GM10847 (cell line): ENCODE results near the gene CDCA4.

ENCODE experiments used
- POLR2A ChIP-seq: IDR thresholded peaks from 2 replicates; pipeline ENCODE4 v1.6.1; 2011; ENCODE audit not compliant: insufficient read length; ENCODE audit errors: extremely low read depth

The CDCA4 gene

DNA sequence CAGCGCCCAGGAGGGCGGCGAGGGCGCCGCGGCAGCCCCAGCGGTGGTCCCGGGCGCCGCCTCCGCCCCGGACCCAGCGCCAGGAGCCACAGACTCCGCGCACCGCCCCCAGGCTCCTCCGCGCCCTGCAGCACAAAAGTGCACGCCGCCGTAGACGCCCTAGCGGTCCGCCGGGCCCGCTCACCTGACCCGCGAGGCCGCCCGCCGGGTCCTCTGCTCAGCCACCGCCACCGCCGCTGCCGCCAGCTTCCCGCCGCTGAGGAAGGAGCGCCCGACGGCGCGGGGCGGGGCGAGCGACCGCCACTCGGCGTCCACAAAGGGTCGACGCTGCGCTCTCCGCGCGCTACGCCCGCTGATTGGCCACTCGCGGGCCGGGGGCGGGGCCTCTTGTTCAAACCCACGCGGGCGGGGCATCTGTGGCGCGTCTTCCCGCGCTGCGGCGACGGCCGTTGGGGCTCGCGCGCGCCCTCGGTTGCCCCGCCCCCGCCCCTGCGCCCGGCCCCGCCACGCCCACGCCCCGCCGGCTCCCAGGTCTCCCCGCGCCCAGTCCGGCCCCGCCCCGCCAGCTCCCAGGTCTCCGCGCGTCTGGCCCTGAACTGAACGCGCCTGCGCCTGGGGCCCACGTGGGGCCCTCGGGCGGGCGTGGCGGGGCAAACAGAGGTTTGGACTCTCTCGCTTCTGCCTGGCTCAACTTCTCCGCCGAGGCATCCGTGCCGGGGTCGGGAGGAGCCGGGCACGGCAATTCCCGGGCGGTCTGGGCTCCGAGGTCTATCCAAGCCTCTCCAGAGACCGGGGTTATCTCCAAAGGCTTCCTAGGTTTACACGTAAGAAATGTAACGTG, at the start of gene CDCA4:
TSS of gene CDCA4 (minus strand) at position 269 of the 841 bp plus-strand sequence. CDS start 9,154 bp downstream, outside the sequence.
- peak; percentile 81 for TF ChIP-seq POLR2A

DNA sequence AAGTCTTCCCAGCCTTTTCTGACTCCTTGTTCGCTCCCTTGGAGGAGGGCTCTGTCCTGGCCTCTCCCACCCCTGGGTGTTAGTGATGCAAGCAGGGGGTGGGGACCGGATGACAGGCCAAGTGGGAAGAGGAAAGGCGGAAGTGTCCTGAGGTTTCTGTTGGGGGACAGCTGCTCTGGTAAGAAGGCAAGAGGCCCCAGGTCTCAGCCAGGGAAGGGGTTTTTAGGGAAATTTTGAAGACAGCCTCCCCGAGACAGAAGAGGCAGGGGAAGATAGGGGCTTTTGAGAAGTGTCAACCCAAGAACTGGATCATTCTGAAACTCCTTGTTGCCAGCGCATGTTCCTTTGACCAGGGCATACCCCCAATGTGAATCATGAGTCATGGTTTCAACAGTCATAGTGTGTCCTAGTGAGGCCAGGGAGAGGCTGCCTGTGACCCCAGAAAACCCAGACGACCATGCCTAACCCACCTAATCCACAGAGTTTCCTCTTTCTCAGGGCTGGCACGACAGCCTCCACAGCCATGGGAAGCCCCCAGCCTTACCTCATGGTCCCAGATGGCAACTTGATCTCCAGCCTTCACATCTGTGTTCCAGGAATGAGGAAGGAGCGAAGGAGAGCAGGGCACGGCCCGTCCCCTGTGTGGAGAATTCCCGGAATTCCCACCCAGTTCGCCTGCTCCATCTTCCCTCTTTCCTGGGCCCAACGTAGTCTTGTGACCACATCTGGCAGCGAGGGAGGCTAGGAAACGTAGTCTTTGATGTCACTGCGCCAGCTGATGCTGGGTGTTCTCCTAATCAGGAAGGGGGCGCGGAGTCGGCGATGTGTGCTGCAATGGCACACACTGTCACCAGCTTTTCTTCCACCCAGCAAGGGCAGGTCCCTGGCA, 49.2 kb upstream of the CDCA4 start:
- peak; percentile 18 for TF ChIP-seq POLR2A

DNA sequence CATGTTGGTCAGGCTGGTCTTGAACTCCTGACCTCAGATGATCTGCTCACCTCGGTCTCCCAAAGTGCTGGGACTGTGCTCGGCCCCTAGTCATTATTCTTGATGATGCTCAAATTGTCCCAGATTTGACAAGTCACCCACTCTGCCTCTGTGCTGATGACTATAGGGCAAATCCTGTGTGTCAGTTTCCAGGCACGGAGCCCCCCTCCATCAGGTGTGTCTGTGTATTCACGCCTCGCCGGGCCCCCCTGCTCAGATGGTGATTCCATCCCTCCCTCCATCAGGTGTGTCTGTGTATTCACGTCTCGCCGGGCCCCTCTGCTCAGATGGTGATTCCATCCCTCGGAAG, 48.6 kb upstream of the CDCA4 start:
- no peak for TF ChIP-seq POLR2A

DNA sequence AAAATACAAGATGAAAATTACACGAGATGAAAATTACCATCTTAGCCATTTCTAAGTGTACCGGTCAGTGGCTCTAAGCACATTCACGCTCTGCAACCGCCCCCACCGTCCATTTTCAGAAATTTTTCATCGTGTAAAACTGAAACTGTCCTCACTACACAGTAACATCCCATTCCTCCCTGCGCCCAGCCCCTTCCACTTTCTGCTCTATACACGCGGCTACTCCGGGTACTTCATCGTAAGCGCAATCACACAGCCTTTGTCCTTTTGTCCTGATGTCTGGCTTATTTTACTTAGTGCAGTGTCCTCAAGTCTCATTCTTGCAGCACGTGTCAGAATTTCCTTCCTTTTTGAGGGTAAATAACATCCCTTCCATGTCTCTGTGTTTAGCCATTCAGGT, 47.9 kb upstream of the CDCA4 start:
- TF ChIP-seq POLR2A: no peak

DNA sequence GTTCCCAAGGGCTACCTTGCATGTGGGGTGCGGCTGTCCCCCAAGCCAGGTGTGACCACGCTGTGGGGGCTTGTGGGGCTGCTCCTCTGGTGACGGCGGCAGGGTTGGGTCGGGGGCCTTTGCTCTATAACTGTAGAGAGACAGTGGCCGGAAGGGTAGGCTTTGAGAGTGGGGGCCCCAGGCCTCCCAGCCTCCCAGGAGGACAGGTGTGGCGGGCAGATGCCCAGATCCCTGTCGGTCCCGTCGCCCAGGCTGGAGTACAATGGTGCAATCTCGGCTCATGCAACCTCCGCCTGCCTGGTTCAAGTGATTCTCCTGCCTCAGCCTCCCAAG, 47.1 kb upstream of the CDCA4 start:
- TF ChIP-seq POLR2A: no peak

DNA sequence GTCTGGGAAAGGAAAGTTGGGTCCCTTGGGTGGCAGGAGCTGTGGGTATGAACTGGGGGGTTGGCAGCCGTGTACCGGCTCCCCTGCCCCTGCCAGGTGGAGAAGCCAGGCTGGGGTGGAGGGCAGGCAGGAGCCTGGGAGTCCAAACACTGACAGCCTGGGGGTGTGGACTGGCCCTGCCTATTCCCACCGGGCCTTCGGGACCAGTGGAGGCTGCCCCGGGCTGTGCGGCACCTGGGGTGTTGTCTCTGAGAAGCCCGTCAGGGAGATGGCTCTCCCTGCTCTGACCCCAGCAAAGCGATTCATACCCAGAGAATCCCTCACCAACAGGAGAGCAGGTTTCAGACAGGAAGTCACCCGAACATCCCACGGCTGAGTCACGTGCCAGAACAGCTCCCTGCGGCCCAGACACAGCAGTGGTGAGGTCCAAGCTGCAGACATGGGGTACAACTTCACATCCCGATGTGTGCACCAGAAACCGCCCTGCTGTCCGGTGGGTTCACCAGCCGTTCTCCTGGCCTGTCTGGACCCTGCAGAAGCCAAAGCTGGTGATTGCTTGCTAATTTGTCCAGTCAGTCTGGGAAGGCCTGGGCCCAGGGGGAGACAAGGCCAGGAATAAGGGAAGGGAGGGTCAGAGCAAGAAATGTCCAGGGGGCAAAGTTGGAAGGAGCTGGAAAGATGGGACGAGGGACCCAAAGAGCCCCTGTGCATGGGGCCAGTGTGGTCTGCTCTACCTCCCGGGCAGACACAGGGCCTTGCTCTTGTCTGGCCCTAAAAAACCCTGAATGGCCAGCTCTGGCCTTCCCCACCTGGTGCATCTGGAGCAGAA, 46.5 kb upstream of the CDCA4 start:
- TF ChIP-seq POLR2A: peak; percentile 27

DNA sequence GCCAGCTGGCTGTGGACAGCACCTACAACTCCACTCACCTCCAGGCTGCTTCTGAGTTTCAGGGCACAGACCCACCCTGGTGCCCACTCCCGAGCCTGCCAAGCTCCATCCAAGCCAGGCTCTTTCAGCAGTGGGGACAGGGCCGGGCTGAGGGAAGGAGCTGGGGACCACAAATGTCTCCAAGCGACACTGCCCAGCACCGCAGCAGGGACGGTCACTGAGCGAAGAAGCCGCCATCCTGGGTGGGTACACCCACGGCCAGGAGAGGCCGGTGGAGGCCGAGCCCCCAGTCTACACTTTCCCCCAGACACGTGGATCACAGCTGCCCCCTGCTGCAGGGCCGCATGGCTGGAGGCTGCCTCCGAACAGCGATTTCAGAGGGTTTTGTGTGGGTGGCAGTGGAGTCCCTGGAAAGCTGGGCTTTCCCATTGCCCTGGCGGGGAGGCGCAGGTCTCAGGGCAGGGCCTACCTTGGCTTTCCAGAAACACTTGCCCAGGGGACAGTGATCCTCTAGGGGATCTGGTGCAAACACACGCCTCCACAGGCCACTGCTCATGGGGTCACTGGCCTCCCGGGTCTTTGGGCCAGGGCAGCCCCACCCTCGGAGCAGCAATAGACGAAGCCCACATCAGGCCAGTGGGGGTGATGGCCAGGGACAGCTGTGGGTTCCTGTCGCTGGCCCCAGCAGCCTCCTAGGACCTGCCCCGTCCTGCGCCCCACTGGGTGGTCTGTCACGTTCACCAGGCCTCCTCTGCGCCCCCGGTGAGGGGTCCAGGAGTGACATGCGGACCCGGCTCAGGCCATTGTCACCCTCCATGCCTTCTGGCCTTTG, 45.6 kb upstream of the CDCA4 start:
- TF ChIP-seq POLR2A: no peak

DNA sequence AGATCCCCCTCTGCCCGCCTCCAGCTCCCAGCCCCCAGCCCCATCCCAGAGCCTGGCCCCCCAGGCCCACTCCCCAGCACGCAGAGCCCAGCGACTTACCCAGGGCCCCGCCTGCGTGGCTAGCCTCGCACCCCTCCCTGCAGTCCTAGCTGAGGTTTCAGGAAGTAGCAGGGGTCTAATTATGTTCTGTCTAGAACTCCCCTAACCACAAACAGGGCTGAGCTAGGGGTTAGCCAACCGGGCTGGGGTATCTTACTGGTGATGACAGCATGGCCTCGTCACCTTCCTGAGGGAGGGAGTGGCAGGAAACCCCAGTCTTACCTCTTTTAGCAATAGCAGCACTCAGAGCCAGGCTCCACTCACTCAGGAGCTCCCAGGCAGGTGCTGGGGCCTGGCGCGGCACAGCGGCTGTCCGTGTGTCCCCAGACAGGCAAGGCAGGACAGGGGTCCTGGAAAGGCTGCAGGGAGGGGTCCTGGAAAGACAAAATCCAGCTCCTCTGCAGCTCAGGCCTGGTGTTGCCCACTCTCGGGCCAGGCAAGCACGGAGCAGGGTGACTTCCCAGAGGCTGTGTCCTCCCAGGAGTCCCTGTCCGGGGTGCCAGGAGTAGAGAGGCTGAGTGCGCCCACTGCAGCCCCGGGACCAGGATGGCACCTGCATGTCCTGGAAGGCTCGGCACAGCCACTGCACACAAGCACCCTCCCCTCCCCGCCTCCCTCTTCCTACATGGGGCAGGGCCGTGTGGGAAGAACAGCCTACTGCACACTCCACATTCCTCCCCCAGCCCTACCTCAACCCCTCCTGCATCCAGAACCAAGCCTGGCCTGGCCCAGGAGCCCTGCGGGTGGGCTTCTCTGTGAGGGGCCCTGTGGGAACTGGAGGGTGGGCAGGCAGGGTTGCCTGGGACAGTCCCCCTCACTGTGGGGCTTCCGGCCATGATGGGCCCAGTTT, 44.7 kb upstream of the CDCA4 start, which contains the start of gene GPR132:
TSS of gene GPR132 (minus strand) at position 151 of the 949 bp plus-strand sequence. CDS start 10,010 bp downstream, outside the sequence.
- TF ChIP-seq POLR2A: peak; percentile 92

DNA sequence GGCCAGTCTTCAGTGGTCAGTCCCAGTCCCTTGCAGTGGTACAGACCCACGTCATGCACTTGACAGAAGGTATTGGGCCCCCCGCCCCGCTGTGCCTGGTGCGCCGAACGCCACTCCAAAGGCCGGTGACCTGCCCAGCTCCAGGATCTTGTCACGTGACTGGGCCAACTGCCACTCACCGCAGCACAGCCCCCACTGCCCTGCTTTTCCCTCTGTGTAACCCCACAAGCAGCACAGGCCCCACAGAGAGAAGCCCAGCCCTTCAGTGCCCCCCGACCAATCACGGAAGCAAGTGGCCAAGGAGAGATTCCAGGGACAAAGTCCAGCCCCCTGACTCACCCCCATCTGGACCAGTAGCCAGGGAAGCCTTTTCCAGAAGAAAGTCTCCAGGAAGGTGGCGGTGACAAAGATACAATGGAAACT, 43.8 kb upstream of the CDCA4 start:
- TF ChIP-seq POLR2A: no peak

DNA sequence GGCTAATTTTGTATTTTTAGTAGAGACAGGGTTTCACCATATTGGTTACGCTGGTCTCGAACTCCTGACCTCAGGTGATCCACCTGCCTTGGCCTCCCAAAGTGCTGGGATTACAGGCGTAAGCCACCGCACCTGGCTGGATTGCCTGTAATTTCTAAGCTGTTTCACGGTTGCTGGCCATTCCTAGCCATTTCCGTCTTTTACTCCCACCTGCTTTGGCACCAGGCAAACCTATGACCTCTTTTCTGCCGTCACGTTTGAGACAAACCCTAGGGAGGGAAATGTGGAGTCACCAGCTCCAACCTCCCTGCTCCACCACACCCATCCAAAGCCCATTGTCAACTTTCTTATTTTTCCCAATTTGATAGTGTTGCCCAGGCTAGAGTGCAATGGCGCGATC, 43.1 kb upstream of the CDCA4 start:
- no peak for TF ChIP-seq POLR2A

DNA sequence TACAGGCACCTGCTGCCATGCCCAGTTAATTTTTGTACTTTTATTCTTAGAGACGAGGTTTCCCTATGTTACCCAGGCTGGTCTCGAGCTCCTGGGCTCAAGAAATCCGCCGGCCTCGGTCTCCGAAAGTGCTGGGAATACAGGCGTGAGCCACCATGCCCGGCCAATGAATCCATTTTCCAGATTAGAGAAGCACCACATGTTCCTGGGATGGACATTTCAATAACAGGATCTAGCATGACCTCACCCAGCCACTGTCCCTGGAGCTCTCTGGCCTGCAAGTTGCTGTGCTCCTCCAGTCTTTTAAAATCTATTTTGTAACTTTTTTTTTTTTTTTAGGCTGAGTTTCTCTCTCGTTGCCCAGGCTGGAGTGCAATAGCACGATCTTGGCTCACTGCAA, 42.2 kb upstream of the CDCA4 start:
- TF ChIP-seq POLR2A: no peak

DNA sequence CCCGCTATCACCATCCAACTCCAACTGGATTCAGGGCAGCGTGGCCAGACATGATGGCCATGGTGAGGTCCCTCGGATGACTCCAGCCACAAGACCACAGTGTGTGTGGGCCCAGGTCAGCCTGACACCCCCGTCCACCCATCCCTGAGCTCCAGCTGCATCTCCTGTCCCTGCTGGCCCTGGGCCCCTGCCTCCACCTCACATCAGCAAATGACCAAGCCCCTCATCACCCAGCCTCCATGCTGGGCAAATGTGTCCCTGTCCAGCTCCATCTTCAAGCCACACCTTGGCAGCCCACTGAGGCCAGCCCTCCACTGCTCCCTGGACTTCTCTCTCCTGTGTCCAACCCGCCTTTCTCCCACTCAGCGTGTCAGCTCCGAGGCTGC, 41.2 kb upstream of the CDCA4 start:
- TF ChIP-seq POLR2A: no peak

DNA sequence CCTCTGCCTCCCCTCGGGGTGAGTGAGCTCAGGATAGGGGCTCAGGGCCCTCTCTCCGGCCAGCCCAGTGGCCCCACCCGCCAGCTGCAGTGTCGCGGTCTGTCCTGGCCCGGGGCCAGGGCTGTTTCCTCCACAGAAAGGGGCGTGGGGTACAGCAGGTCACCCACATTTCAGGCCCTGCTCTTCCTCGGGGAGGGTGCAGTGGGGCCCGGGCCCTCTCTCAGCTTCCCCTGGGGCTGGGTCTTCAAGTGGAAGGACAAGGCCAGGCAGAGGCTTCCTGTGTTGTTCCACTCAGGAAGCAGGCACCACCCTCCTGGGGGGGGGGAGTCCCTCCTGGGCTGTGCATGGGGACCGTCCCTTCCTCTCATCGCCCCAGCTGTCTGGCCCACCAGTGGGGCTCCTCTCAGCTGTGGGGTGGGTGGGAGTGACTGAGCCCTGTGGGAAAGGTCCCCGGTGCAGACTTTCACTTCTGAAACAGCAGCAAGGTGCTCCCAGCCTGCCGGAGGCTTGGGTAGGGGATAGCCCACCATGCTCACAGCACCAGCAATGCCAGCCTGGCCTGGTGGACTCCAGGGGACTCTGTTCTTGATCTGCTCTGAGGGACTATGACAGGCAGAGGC, 40.7 kb upstream of the CDCA4 start:
- TF ChIP-seq POLR2A: no peak
